Esophagus muscularis mucosa (tissue), 4 donors: ENCODE measurements around the gene LMO2.

Source experiments
- CTCF ChIP-seq, 3 experiments: fragments of 200-600 bp in 2 of 3; fragments of 450-650 bp in 1 of 3; sonication (generic) in 2 of 3; IDR thresholded peaks; one replicate each; pipeline ENCODE4 v1.5.1; 2017 to 2019; ENCODE audit warnings: antibody characterized with exemption in 3 of 3, mild to moderate bottlenecking in 2 of 3, moderate library complexity in 1 of 3
- EP300 ChIP-seq: sonication (generic); formaldehyde crosslinking; IDR thresholded peaks from one replicate; pipeline ENCODE4 v1.6.1; 2017; ENCODE audit warnings: antibody characterized with exemption
- POLR2A ChIP-seq: fragments of 450-650 bp; IDR thresholded peaks from one replicate; pipeline ENCODE4 v1.6.1; 2017; ENCODE audit warnings: antibody characterized with exemption, moderate library complexity, mild to moderate bottlenecking, low read depth
- POLR2AphosphoS5 ChIP-seq, 2 donors: sonication (generic); formaldehyde crosslinking; IDR thresholded peaks; one replicate each; pipeline ENCODE4 v1.6.1; 2017; ENCODE audit warnings: antibody characterized with exemption in 2 of 2

DNA sequence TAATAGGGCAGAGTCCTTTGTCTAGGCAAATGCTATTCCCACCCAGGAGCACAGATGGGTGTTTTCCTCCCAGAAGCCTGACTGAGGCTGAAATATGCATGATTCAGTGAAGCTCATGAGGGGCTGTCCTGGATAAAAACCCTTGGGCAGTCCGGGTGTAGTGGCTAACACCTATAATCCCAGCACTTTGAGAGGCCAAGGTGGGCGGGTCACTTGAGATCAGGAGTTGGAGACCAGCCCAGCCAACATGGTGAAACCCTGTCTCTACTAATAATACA, 48.6 kb upstream of the LMO2 start:
- no peak for TF ChIP-seq POLR2A
- no peak for TF ChIP-seq CTCF (IDR thresholded peaks at IDR 0.05)
- TF ChIP-seq EP300, result no peak
- no peak for TF ChIP-seq POLR2AphosphoS5 (IDR thresholded peaks at IDR 0.05)
